Measurements from ENCODE around the gene GM2A. TPM values are rescaled to one million over a fixed set of nuclear protein-coding genes. Genes with fewer than 3 reads are reported as not detected.

The GM2A gene
- total and polyA plus RNA-seq, 12 donors: 15.5 to 81.3 (median 53.9) TPM

GRCh38 chr5:151284392-151284967 lies 31.5 kb downstream of the GM2A start:
- Histone ChIP-seq H3K4me1 (replicated peaks in 1 of 2) (no peaks in the 10 kb centered on the region), H3K4me3 (no peak overlapping the region), H3K27ac (no peak overlapping the region), H3K9me3 (replicated peaks in 1 of 3) (no peaks in the 10 kb centered on the region), H3K36me3 (replicated peaks in 1 of 2) (no peaks in the 10 kb centered on the region), H3K27me3 (no peaks in the 10 kb centered on the region)
- TF ChIP-seq CTCF (IDR thresholded peaks at IDR 0.05): no peak
- no peak for TF ChIP-seq POLR2A (IDR thresholded peaks at IDR 0.05)
- 28 to 31% (median 29%) methylated on average over 8 of the region's 8 CpGs for WGBS, 4 donors
- intact Hi-C loops (cut with DNase I): no loop called here
- DNase-seq: no peak

GRCh38 chr5:151285683-151286082 lies 32.7 kb downstream of the GM2A start:
- TF ChIP-seq CTCF (IDR thresholded peaks at IDR 0.05) (no peak), POLR2A (IDR thresholded peaks at IDR 0.05) (no peak)
- WGBS, 4 donors: 67 to 83% (median 79%) methylated on average over 5 of the region's 5 CpGs

GRCh38 chr5:151286246-151286645 lies 33.3 kb downstream of the GM2A start:
- no peak for DNase-seq
- no peaks in the 10 kb centered on the region for H3K9me3 ChIP-seq (replicated peaks in 1 of 3)
- intact Hi-C loops (cut with DNase I): no loop called here
- H3K27ac ChIP-seq: no peak overlapping the region
- WGBS, 4 donors: 89 to 100% (median 99%) methylated on average over 1 of the region's 1 CpG
- no peaks in the 10 kb centered on the region for H3K36me3 ChIP-seq (replicated peaks in 1 of 2)
- TF ChIP-seq CTCF (IDR thresholded peaks at IDR 0.05): no peak
- TF ChIP-seq POLR2A (IDR thresholded peaks at IDR 0.05): no peak
- H3K27me3 ChIP-seq: no peaks in the 10 kb centered on the region
- no peak overlapping the region for H3K4me3 ChIP-seq
- H3K4me1 ChIP-seq (replicated peaks in 1 of 2): no peaks in the 10 kb centered on the region

More at GRCh38 chr5:151285683-151286082, 32.7 kb downstream of the GM2A start:
- Histone ChIP-seq H3K4me3 (no peak overlapping the region), H3K36me3 (replicated peaks in 1 of 2) (no peaks in the 10 kb centered on the region), H3K27me3 (no peaks in the 10 kb centered on the region), H3K9me3 (replicated peaks in 1 of 3) (no peaks in the 10 kb centered on the region), H3K4me1 (replicated peaks in 1 of 2) (no peaks in the 10 kb centered on the region), H3K27ac (no peak overlapping the region)
- intact Hi-C loops (cut with DNase I): no loop called here
- DNase-seq: no peak

- no peaks in the 10 kb centered on the region for H3K27me3 ChIP-seq
- TF ChIP-seq POLR2A (IDR thresholded peaks at IDR 0.05) (no peak), CTCF (IDR thresholded peaks at IDR 0.05) (no peak)
- no peaks in the 10 kb centered on the region for H3K9me3 ChIP-seq (replicated peaks in 1 of 3)
- H3K36me3 ChIP-seq (replicated peaks in 1 of 2): no peaks in the 10 kb centered on the region
- intact Hi-C loops (cut with DNase I): no loop called here
- H3K4me1 ChIP-seq (replicated peaks in 1 of 2): no peaks in the 10 kb centered on the region
- no peak overlapping the region for H3K27ac ChIP-seq
- 30 to 71% (median 50%) methylated on average over 2 of the region's 2 CpGs for WGBS, 4 donors
- H3K4me3 ChIP-seq: no peak overlapping the region
- no peak for DNase-seq
These were observed 35.2 kb downstream of the GM2A start for GRCh38 chr5:151288180-151288579.
